Thymus (tissue), 11 donors: Measurements from ENCODE around the gene RAC2. TPM values are rescaled to one million over a fixed set of nuclear protein-coding genes. Genes with fewer than 3 reads are reported as not detected.

ENCODE experiments used
- DNase-seq, 9 donors: peaks; one replicate each; pipeline ENCODE4 v3.0.0-alpha.2; 2013; ENCODE audit warnings: low spot score in 9 of 9, low read depth in 6 of 9, missing footprints in 1 of 9
- H3K27ac ChIP-seq, 2 donors: one replicate each; pipeline ENCODE4 v1.5.1; 2013; ENCODE audit warnings: control low read depth in 1 of 2, low read depth in 1 of 2, low read length in 1 of 2, mild to moderate bottlenecking in 1 of 2, moderate library complexity in 1 of 2
- H3K27me3 ChIP-seq, 2 donors: one replicate each; pipeline ENCODE4 v1.5.1; 2013; ENCODE audit warnings: low read length in 1 of 2; ENCODE audit not compliant: control insufficient read depth in 2 of 2, insufficient read depth in 1 of 2
- H3K36me3 ChIP-seq, 2 donors: one replicate each; pipeline ENCODE4 v1.5.1; 2013; ENCODE audit warnings: low read length in 1 of 2, mild to moderate bottlenecking in 1 of 2, moderate library complexity in 1 of 2; ENCODE audit not compliant: control insufficient read depth in 2 of 2, insufficient read depth in 2 of 2
- H3K4me1 ChIP-seq, 2 donors: one replicate each; pipeline ENCODE4 v1.5.1; 2013; ENCODE audit warnings: low read length in 2 of 2; ENCODE audit not compliant: control insufficient read depth in 2 of 2, insufficient read depth in 2 of 2
- H3K4me3 ChIP-seq, 2 donors: one replicate each; pipeline ENCODE4 v1.5.1; 2013; ENCODE audit warnings: low read length in 2 of 2, control low read depth in 1 of 2, mild to moderate bottlenecking in 1 of 2
- H3K9me3 ChIP-seq, 2 donors: one replicate each; pipeline ENCODE4 v1.5.1; 2013; ENCODE audit warnings: low read length in 1 of 2, mild to moderate bottlenecking in 1 of 2; ENCODE audit not compliant: control insufficient read depth in 2 of 2, insufficient read depth in 1 of 2
- WGBS: extraction: QIAGEN DNeasy Blood & Tissue Kit; methylation state at CpG from one replicate; pipeline ENCODE4 v1.1.7; 2013; 5-methylcytosine and 5-hydroxymethylcytosine counted together
- polyA plus RNA-seq: library from polyadenylated mRNA; stranded (reverse); fragments of 200-250 nt; gene quantifications from one replicate; pipeline ENCODE4 v1.2.3, GENCODE V29; 2013
- total RNA-seq: library from RNA; stranded (reverse); fragments of 120-200 nt; gene quantifications from one replicate; pipeline ENCODE4 v1.2.4, GENCODE V29; 2013
- donor health status: healthy.

RAC2 gene
- total and polyA plus RNA-seq, 2 donors = 149 to 206 TPM

DNA sequence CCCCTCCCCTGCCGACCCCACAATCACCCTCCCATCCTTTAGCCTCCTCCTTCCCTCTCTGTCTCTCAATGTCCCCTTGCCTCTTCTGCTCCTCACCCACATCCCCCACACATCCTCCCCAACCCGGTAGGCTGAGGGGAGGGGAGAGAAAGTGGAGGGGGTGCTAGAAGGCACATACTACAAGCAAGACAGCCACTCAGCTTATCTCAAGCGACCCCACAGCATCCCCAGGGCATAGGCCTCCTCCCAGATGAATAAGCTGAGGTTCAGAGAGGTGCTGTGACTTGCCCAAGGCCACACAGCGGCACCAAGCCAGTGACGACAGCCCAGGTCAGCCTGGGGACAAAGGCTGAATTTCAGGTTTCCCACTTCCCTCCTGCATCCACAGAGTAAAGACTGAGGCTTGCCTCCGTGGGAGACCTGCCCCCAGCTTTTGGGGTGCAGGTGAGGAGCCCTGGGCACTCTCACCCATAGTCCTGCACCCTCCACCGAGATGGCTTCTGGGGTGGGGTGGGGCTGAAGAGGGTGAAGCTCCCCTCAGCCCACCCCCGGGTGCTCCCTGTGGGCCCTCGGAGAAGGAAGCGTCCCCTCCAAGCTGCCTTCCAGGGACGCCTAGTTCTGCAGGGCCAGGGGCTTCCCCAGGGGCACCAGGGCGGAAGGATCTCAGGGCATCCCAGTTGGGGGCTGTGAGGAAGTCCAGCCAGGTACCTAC, 511 bp downstream of the RAC2 start:
- Histone ChIP-seq H3K4me3 (peak overlapping the region; percentile 90 to 98), H3K4me1 (peaks cover 34 to 67% of the 10 kb centered on the region in 2 donors), H3K27me3 (peaks cover 0 to 3% of the 10 kb centered on the region in 2 donors), H3K27ac (peak overlapping the region; percentile 83 to 96), H3K36me3 (peaks cover 33 to 41% of the 10 kb centered on the region in 2 donors), H3K9me3 (peaks cover 0 to 3% of the 10 kb centered on the region in 2 donors)
- 3% methylated on average over 12 of the region's 12 CpGs for WGBS
- DNase-seq = peak in 1 of 9 donors; percentile 74

DNA sequence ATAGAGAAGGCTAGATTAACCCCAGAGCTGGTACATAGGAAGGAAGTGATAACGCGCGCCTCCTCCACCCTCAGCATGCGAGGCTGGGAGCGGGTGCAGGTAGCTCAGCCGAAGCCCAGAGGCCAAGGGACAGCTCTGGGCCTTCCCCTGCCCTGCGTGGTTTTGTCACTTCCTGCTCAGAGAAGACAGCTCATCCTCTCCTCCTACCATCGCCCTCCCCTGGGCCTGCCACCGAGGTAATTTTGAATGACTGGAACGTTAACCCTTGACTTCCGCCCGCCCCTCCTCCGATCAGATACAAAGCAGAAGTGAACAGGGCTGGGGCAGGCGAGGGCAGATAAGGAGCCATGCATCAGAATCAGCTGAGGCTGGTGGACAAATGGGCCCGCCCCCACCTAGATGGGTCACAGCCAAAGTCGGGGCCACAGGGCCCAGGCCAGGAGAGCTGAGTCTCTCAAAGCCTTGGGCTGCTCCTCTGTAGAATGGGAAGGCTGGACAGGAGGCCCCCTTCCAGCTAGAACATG, 1.6 kb downstream of the RAC2 start:
- peak overlapping the region; percentile 83 to 96 for H3K27ac ChIP-seq

DNA sequence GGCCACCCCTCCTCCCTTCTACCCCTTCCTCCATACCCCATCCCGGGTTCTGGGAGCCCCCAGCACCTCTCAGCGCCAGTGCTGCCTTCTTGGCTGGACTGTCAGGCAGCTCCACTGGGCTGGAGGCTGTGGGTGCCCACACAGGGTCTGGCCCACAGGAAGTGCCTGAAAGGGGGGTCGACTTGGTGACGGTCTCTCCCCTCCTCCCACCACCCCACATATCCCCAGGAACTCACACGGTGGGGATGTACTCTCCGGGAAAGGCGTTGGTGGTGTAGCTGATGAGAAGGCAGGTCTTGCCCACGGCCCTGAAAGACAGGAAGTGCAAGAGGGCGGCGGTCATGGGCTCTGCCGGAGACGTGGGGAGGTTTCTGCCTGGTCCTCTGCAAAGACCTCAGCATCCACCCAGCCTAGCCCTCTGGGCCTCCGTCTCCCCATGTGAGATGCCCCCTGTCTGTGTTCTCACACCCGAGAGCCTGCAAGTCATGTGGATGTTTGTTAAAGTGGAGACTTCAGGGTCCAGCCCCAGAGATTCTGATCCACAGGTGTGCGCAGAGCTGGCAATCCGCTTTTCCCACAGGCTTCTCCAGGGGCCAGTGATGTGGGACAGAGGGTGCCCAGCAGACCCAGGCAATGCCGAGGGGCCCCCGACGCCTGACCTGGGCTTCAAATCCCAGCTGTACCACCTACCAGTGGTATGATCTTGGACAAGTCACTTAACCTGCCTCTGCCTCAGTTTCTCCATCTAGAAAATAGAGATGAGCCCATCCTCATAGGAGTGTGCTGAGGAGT, 2.5 kb downstream of the RAC2 start:
- peak in 1 of 9 donors; percentile 42 for DNase-seq
- Histone ChIP-seq H3K36me3 (peaks cover 50 to 59% of the 10 kb centered on the region in 2 donors), H3K4me1 (peaks cover 34 to 85% of the 10 kb centered on the region in 2 donors), H3K27me3 (peaks cover 0 to 3% of the 10 kb centered on the region in 2 donors), H3K4me3 (peak overlapping the region; percentile 90 to 98), H3K27ac (peak overlapping the region; percentile 57 to 96), H3K9me3 (peaks cover 0 to 3% of the 10 kb centered on the region in 2 donors)
- WGBS = 44% methylated on average over 19 of the region's 19 CpGs

More for the DNA sequence above, 1.6 kb downstream of the RAC2 start:
- peak in 4 of 9 donors; percentile 76 to 90 (median 80) for DNase-seq
- peak overlapping the region; percentile 90 to 98 for H3K4me3 ChIP-seq
- H3K9me3 ChIP-seq = peaks cover 0 to 3% of the 10 kb centered on the region in 2 donors
- WGBS = 3% methylated on average over 16 of the region's 16 CpGs
- peaks cover 34 to 78% of the 10 kb centered on the region in 2 donors for H3K4me1 ChIP-seq
- peaks cover 42 to 52% of the 10 kb centered on the region in 2 donors for H3K36me3 ChIP-seq
- peaks cover 0 to 3% of the 10 kb centered on the region in 2 donors for H3K27me3 ChIP-seq

- H3K4me3 ChIP-seq = peak overlapping the region; percentile 90 to 98
- peaks cover 0 to 3% of the 10 kb centered on the region in 2 donors for H3K27me3 ChIP-seq
- peaks cover 56 to 65% of the 10 kb centered on the region in 2 donors for H3K36me3 ChIP-seq
- peaks cover 0 to 3% of the 10 kb centered on the region in 2 donors for H3K9me3 ChIP-seq
- DNase-seq = no peak
- H3K4me1 ChIP-seq = peaks cover 34 to 91% of the 10 kb centered on the region in 2 donors
- peak overlapping the region; percentile 57 to 96 for H3K27ac ChIP-seq
- 94% methylated on average over 7 of the region's 7 CpGs for WGBS
Observed at GRCh38 chr22:37240941-37241320, 3.1 kb downstream of the RAC2 start.

- peak overlapping the region; percentile 57 to 59 for H3K27ac ChIP-seq
- H3K36me3 ChIP-seq = peaks cover 61 to 71% of the 10 kb centered on the region in 2 donors
- peaks cover 36 to 93% of the 10 kb centered on the region in 2 donors for H3K4me1 ChIP-seq
- no peak for DNase-seq
- H3K27me3 ChIP-seq = peaks cover 0 to 3% of the 10 kb centered on the region in 2 donors
- 96% methylated on average over 11 of the region's 11 CpGs for WGBS
- peaks cover 0 to 3% of the 10 kb centered on the region in 2 donors for H3K9me3 ChIP-seq
- no peak overlapping the region for H3K4me3 ChIP-seq
Observed at GRCh38 chr22:37240240-37240940, 3.7 kb downstream of the RAC2 start.

GRCh38 chr22:37239336-37240239, 4.5 kb downstream of the RAC2 start:
- Histone ChIP-seq H3K27me3 (peaks cover 0 to 3% of the 10 kb centered on the region in 2 donors), H3K4me3 (no peak overlapping the region), H3K4me1 (peaks cover 33 to 93% of the 10 kb centered on the region in 2 donors), H3K27ac (peak overlapping the region; percentile 59 to 67), H3K9me3 (peaks cover 0 to 2% of the 10 kb centered on the region in 2 donors), H3K36me3 (peaks cover 69 to 78% of the 10 kb centered on the region in 2 donors)
- WGBS = 92% methylated on average over 10 of the region's 10 CpGs
- DNase-seq = no peak

GRCh38 chr22:37237371-37238268, 6.4 kb downstream of the RAC2 start:
- peak in 1 of 9 donors; percentile 44 for DNase-seq
- peaks cover 84 to 96% of the 10 kb centered on the region in 2 donors for H3K36me3 ChIP-seq
- 90% methylated on average over 20 of the region's 20 CpGs for WGBS
- H3K4me3 ChIP-seq = peak overlapping the region in 1 of 2 donors; percentile 8
- peaks cover 44 to 97% of the 10 kb centered on the region in 2 donors for H3K4me1 ChIP-seq
- H3K27ac ChIP-seq = peak overlapping the region; percentile 11 to 49
- H3K27me3 ChIP-seq = no peaks in the 10 kb centered on the region
- no peaks in the 10 kb centered on the region for H3K9me3 ChIP-seq
